PC-3 (cell line): ENCODE data around the gene RB1. TPM values are rescaled to one million over a fixed set of nuclear protein-coding genes. Genes with fewer than 3 reads are reported as not detected.

Experiments
- ATAC-seq: fragments of 200-7000 bp; cut with Tn5 transposase; 2 replicates; pipeline ENCODE4 v1.9.1; 2020; ENCODE audit warnings: mild to moderate bottlenecking, moderate library complexity
- BruUV-seq: library from RNA; stranded (reverse); fragments of 400-500 nt; replicated peaks from 2 replicates; lab custom pipeline; 2021; lab: Mats Ljungman, UMichigan
- CTCF ChIA-PET: fragments of 300-600 bp; sonication (Branson Sonifier 250); formaldehyde crosslinking; loops from one replicate; lab custom pipeline; 2022; ENCODE audit warnings: antibody characterized with exemption; lab: Charles Lee
- POLR2A ChIA-PET: fragments of 300-600 bp; sonication (Branson Sonifier 250); formaldehyde crosslinking; loops from one replicate; lab custom pipeline; 2022; ENCODE audit warnings: antibody characterized with exemption; ENCODE audit not compliant: unreplicated experiment; lab: Charles Lee
- DNase-seq: peaks from one replicate; pipeline ENCODE4 v3.0.0-alpha.2; 2015
- H2AFZ ChIP-seq: fragments of 300-600 bp; sonication (generic); 2 replicates; pipeline ENCODE4 v1.6.0; 2016; ENCODE audit warnings: antibody characterized with exemption, low read length
- H3F3A ChIP-seq: fragments of 300-600 bp; sonication (generic); one replicate; pipeline ENCODE4 v1.6.0; 2017; ENCODE audit warnings: antibody characterized with exemption, low read length, control low read depth, mild to moderate bottlenecking; ENCODE audit not compliant: unreplicated experiment
- H3K27ac ChIP-seq: fragments of 300-600 bp; sonication (generic); 2 replicates; pipeline ENCODE4 v1.5.1; 2016; ENCODE audit warnings: mild to moderate bottlenecking, low read length
- H3K27me3 ChIP-seq: fragments of 300-600 bp; sonication (generic); 2 replicates; pipeline ENCODE4 v1.6.1; 2016; ENCODE audit warnings: low read length, mixed read lengths
- H3K36me3 ChIP-seq: fragments of 300-600 bp; sonication (generic); 2 replicates; pipeline ENCODE4 v1.6.1; 2016; ENCODE audit warnings: low read depth, mixed run types, low read length, mixed read lengths
- H3K4me1 ChIP-seq: fragments of 300-600 bp; sonication (generic); 2 replicates; pipeline ENCODE4 v1.5.1; 2016; ENCODE audit warnings: low read length; ENCODE audit not compliant: insufficient read depth
- H3K4me2 ChIP-seq: fragments of 300-600 bp; sonication (generic); 2 replicates; pipeline ENCODE4 v1.6.0; 2016; ENCODE audit warnings: low read length
- H3K4me3 ChIP-seq: fragments of 300-600 bp; sonication (generic); 2 replicates; pipeline ENCODE4 v1.5.1; 2016; ENCODE audit warnings: mild to moderate bottlenecking, low read length, mixed read lengths
- H3K79me2 ChIP-seq: fragments of 300-600 bp; sonication (generic); 2 replicates; pipeline ENCODE4 v1.6.1; 2017; ENCODE audit warnings: low read length, mixed read lengths
- H3K9ac ChIP-seq: fragments of 300-600 bp; sonication (generic); 2 replicates; pipeline ENCODE4 v1.6.0; 2016; ENCODE audit warnings: mild to moderate bottlenecking, low read length
- H3K9me2 ChIP-seq: fragments of 300-600 bp; sonication (generic); replicated peaks from 2 replicates; pipeline ENCODE4 v1.6.1; 2016; ENCODE audit warnings: mixed run types, low read length, mixed read lengths
- H3K9me3 ChIP-seq: fragments of 300-600 bp; sonication (generic); 2 replicates; pipeline ENCODE4 v1.6.1; 2016; ENCODE audit warnings: low read length, mixed read lengths
- H4K20me1 ChIP-seq: fragments of 300-600 bp; sonication (generic); 2 replicates; pipeline ENCODE4 v1.6.1; 2016; ENCODE audit warnings: low read length, mixed read lengths
- CTCF ChIP-seq: fragments of 300-600 bp; sonication (generic); conservative IDR thresholded peaks from 2 replicates; pipeline ENCODE4 v1.5.1; 2017; ENCODE audit warnings: antibody characterized with exemption, low read depth, mild to moderate bottlenecking, low read length
- EZH2 ChIP-seq: fragments of 300-600 bp; sonication (generic); IDR thresholded peaks from one replicate; pipeline ENCODE4 v1.6.1; 2017; ENCODE audit warnings: antibody characterized with exemption, mild to moderate bottlenecking, low read length; ENCODE audit not compliant: unreplicated experiment
- EZH2phosphoT487 ChIP-seq: fragments of 300-600 bp; sonication (generic); IDR thresholded peaks from 2 replicates; pipeline ENCODE4 v1.6.1; 2018; ENCODE audit warnings: mild to moderate bottlenecking, antibody characterized with exemption, low read length, borderline replicate concordance
- intact Hi-C: fragments of 100-400 bp; cut with micrococcal nuclease; formaldehyde crosslinking; loops from 2 replicates; pipeline ENCODE4 v1.9.0; 2023
- total RNA-seq: library from RNA; depleted of rRNA; stranded (reverse); fragments of >200 nt; gene quantifications from 2 replicates; pipeline ENCODE4 v1.2.3, GENCODE V29; 2014

RB1 gene
- total RNA-seq, 1 experiment from 2014 or later: 14.3 TPM

- Histone ChIP-seq H3K9ac (no peak overlapping the region), H3K79me2 (no peaks in the 10 kb centered on the region), H3K27ac (no peak overlapping the region), H3F3A (no peaks in the 10 kb centered on the region), H3K4me1 (peaks cover 2% of the 10 kb centered on the region; the same call in 1 of the 2 replicates), H3K9me2 (no peaks in the 10 kb centered on the region), H3K27me3 (no peaks in the 10 kb centered on the region), H3K4me2 (no peak overlapping the region), H3K36me3 (peaks cover 25% of the 10 kb centered on the region), H3K9me3 (no peaks in the 10 kb centered on the region), H4K20me1 (no peaks in the 10 kb centered on the region), H2AFZ (no peak overlapping the region), H3K4me3 (no peak overlapping the region)
- ChIA-PET CTCF (no interaction called here), POLR2A (no interaction called here)
- TF ChIP-seq EZH2phosphoT487 (no peak), CTCF (no peak), EZH2 (no peak)
- intact Hi-C loops: no loop called here
- BruUV-seq: no TSS peak
- DNase-seq: no peak
- no peak for ATAC-seq
These were observed 45.5 kb upstream of the RB1 start for GRCh38 chr13:48258002-48258401.

GRCh38 chr13:48258430-48258829 lies 45.1 kb upstream of the RB1 start:
- Histone ChIP-seq H4K20me1 (no peaks in the 10 kb centered on the region), H3K79me2 (no peaks in the 10 kb centered on the region), H3K9me2 (no peaks in the 10 kb centered on the region), H3F3A (no peaks in the 10 kb centered on the region), H3K36me3 (peaks cover 28% of the 10 kb centered on the region), H3K4me2 (no peak overlapping the region), H3K9ac (no peak overlapping the region), H3K27ac (no peak overlapping the region), H2AFZ (no peak overlapping the region), H3K4me3 (no peak overlapping the region), H3K4me1 (peaks cover 6% of the 10 kb centered on the region; the same call in 1 of the 2 replicates), H3K9me3 (no peaks in the 10 kb centered on the region), H3K27me3 (no peaks in the 10 kb centered on the region)
- TF ChIP-seq EZH2phosphoT487 (no peak), CTCF (no peak), EZH2 (no peak)
- CTCF ChIA-PET: no interaction called here
- DNase-seq: no peak
- POLR2A ChIA-PET: no interaction called here
- no TSS peak for BruUV-seq
- intact Hi-C loops: no loop called here
- ATAC-seq: no peak

GRCh38 chr13:48260970-48261369 lies 42.6 kb upstream of the RB1 start:
- no peak overlapping the region for H3K4me3 ChIP-seq
- intact Hi-C loops: no loop called here
- H3K9me3 ChIP-seq: no peaks in the 10 kb centered on the region
- H3K36me3 ChIP-seq: peaks cover 22% of the 10 kb centered on the region
- POLR2A ChIA-PET: no interaction called here
- no peaks in the 10 kb centered on the region for H4K20me1 ChIP-seq
- no peak for DNase-seq
- no peaks in the 10 kb centered on the region for H3F3A ChIP-seq
- no TSS peak for BruUV-seq
- no peak overlapping the region for H2AFZ ChIP-seq
- H3K9me2 ChIP-seq: no peaks in the 10 kb centered on the region
- TF ChIP-seq EZH2phosphoT487 (no peak), CTCF (no peak), EZH2 (no peak)
- no peak overlapping the region for H3K4me2 ChIP-seq
- H3K27me3 ChIP-seq: no peaks in the 10 kb centered on the region
- H3K79me2 ChIP-seq: no peaks in the 10 kb centered on the region
- CTCF ChIA-PET: no interaction called here
- H3K9ac ChIP-seq: no peak overlapping the region
- H3K4me1 ChIP-seq: peaks cover 6% of the 10 kb centered on the region; the same call in 1 of the 2 replicates
- no peak overlapping the region for H3K27ac ChIP-seq
- no peak for ATAC-seq
